MM.1S (cell line): Measurements from ENCODE around the gene MAPK4.

Experiments
- CTCF ChIP-seq: fragments of 300-600 bp; sonication (generic); IDR thresholded peaks from 2 replicates; pipeline ENCODE4 v1.5.1; 2016; ENCODE audit warnings: antibody characterized with exemption, low read length, mixed read lengths
- EZH2 ChIP-seq: fragments of 300-600 bp; sonication (generic); optimal IDR thresholded peaks from 2 replicates; pipeline ENCODE3; 2017; ENCODE audit warnings: low read depth, mild to moderate bottlenecking, antibody characterized with exemption, low read length, mixed read lengths
- EZH2phosphoT487 ChIP-seq: fragments of 300-600 bp; sonication (generic); IDR thresholded peaks from 2 replicates; pipeline ENCODE4 v1.6.1; 2018; ENCODE audit warnings: antibody characterized with exemption, low read length

DNA sequence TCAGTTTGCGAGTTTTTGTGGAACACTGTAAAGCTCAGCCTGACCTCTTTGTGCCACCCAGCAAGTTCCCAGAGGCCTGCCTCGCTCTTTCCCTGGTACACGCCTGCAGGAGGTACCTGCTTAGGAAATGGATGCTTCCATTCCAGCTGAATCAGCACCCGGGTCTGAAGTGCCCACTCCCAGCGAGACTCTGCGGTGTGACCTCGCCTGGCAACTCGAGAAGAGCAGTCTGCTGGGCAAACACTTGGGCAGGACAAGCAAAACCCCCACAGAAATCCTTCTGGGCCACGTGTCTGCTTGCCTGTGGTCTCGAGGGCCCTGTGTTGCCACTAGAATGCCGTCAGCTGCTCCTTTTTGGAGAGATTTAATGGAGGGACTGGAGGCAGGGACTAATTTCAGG is 127.6 kb downstream of the MAPK4 start:
- TF ChIP-seq CTCF (no peak), EZH2 (no peak), EZH2phosphoT487 (no peak)
